SK-N-MC (cell line): ENCODE results near the gene C10orf120.

Experiments used
- EZH2 ChIP-seq: fragments of 200-600 bp; sonication (generic); IDR thresholded peaks from one replicate; pipeline ENCODE4 v1.6.1; 2017; ENCODE audit warnings: antibody characterized with exemption
- FOXP2 ChIP-seq: optimal IDR thresholded peaks from 2 replicates; pipeline ENCODE3; 2011; ENCODE audit warnings: mild to moderate bottlenecking, moderate library complexity; ENCODE audit not compliant: insufficient read depth; ENCODE audit errors: extremely low read length, control extremely low read depth
- POLR2AphosphoS5 ChIP-seq: IDR thresholded peaks from 2 replicates; pipeline ENCODE4 v1.6.1; 2012; ENCODE audit warnings: mild to moderate bottlenecking, low read depth, low read length, borderline replicate concordance

DNA sequence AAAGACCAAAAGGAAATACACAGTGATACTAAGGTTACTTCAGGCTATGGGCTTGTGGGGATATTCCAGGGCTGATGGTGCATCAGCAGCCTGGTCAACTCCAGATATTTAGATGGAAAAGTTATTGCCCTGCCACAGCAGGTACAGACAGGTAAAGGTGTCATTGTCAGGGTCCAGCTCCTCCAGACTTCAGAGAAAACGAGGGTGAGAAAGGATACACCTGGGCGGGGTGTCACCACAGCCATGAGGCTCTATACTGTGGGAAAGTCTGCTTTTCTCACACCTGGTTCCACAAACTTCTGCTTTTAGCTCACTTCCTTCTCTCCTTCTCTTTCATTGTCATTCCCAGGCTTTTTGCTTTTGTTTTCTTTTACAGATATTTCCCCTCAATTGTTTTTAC lies 2.0 kb upstream of the C10orf120 start:
- TF ChIP-seq POLR2AphosphoS5 (no peak), EZH2 (no peak), FOXP2 (no peak)
